NCI-H1930 (cell line): ENCODE measurements around the gene CHST11.

Experiments
- DNase-seq, 2 experiments: peaks; one replicate each; lab custom pipeline; 2025; lab: John Stamatoyannopoulos, UW

The CHST11 gene

GRCh38 chr12:104456417-104456949 is at the start of gene CHST11:
Gene CHST11 (plus strand): TSS chr12:104456948.
- DNase-seq = peak; percentile 68 to 83

GRCh38 chr12:104407438-104407837 is 49.3 kb upstream of the CHST11 start:
- DNase-seq = no peak

GRCh38 chr12:104407922-104408321 is 48.8 kb upstream of the CHST11 start:
- DNase-seq = no peak

- DNase-seq = no peak
Measured at GRCh38 chr12:104410326-104410725, 46.4 kb upstream of the CHST11 start.

GRCh38 chr12:104410786-104411185 is 46.0 kb upstream of the CHST11 start:
- DNase-seq = no peak

- no peak for DNase-seq
Measured at GRCh38 chr12:104411826-104412641, 44.7 kb upstream of the CHST11 start.

- no peak for DNase-seq
Measured at GRCh38 chr12:104412681-104413080, 44.1 kb upstream of the CHST11 start.

GRCh38 chr12:104413330-104413729 is 43.4 kb upstream of the CHST11 start:
- no peak for DNase-seq

GRCh38 chr12:104414581-104415341 is 42.0 kb upstream of the CHST11 start:
- no peak for DNase-seq

- DNase-seq = no peak
Measured at GRCh38 chr12:104415342-104415980, 41.3 kb upstream of the CHST11 start.

- no peak for DNase-seq
Measured at GRCh38 chr12:104416136-104416535, 40.6 kb upstream of the CHST11 start.

GRCh38 chr12:104416585-104416984 is 40.2 kb upstream of the CHST11 start:
- no peak for DNase-seq

- DNase-seq = no peak
Measured at GRCh38 chr12:104419717-104420116, 37.0 kb upstream of the CHST11 start.

- DNase-seq = no peak
Measured at GRCh38 chr12:104420868-104421267, 35.9 kb upstream of the CHST11 start.

- no peak for DNase-seq
Measured at GRCh38 chr12:104421343-104421742, 35.4 kb upstream of the CHST11 start.

GRCh38 chr12:104422441-104422840 is 34.3 kb upstream of the CHST11 start:
- DNase-seq = no peak

GRCh38 chr12:104423273-104423672 is 33.5 kb upstream of the CHST11 start:
- no peak for DNase-seq

- DNase-seq = no peak
Measured at GRCh38 chr12:104423809-104424208, 32.9 kb upstream of the CHST11 start.

- DNase-seq = no peak
Measured at GRCh38 chr12:104424955-104425354, 31.8 kb upstream of the CHST11 start.

GRCh38 chr12:104425614-104426013 is 31.1 kb upstream of the CHST11 start:
- DNase-seq = no peak

GRCh38 chr12:104426926-104427546 is 29.7 kb upstream of the CHST11 start:
- no peak for DNase-seq

GRCh38 chr12:104427547-104427938 is 29.2 kb upstream of the CHST11 start:
- DNase-seq = no peak
